ENCODE results near the gene ACKR2. TPM values are rescaled to one million over a fixed set of nuclear protein-coding genes. Genes with fewer than 3 reads are reported as not detected.

The ACKR2 gene
- total and polyA plus RNA-seq, 8 donors = 0.15 to 2.4 (median 0.50) TPM; not detected in 3

- Histone ChIP-seq H3K4me3 (no peak overlapping the region), H3K4me1 (peaks cover 0 to 42% (median 16%) of the 10 kb centered on the region in 4 donors), H3K27me3 (no peaks in the 10 kb centered on the region), H3K9me3 (no peaks in the 10 kb centered on the region), H3K36me3 (no peaks in the 10 kb centered on the region), H3K27ac (no peak overlapping the region)
- intact Hi-C loops (cut with DNase I; ENCODE audit: low total_unique reads) = no loop called here
- no peak for DNase-seq
- TF ChIP-seq POLR2AphosphoS5 (IDR thresholded peaks at IDR 0.05) (no peak), EP300 (IDR thresholded peaks at IDR 0.05) (no peak), POLR2A (IDR thresholded peaks at IDR 0.05) (no peak)
- TF ChIP-seq, protein P1, sequence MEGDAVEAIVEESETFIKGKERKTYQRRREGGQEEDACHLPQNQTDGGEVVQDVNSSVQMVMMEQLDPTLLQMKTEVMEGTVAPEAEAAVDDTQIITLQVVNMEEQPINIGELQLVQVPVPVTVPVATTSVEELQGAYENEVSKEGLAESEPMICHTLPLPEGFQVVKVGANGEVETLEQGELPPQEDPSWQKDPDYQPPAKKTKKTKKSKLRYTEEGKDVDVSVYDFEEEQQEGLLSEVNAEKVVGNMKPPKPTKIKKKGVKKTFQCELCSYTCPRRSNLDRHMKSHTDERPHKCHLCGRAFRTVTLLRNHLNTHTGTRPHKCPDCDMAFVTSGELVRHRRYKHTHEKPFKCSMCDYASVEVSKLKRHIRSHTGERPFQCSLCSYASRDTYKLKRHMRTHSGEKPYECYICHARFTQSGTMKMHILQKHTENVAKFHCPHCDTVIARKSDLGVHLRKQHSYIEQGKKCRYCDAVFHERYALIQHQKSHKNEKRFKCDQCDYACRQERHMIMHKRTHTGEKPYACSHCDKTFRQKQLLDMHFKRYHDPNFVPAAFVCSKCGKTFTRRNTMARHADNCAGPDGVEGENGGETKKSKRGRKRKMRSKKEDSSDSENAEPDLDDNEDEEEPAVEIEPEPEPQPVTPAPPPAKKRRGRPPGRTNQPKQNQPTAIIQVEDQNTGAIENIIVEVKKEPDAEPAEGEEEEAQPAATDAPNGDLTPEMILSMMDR (IDR thresholded peaks at IDR 0.05) = no peak
- WGBS, 5 donors = 83 to 93% (median 89%) methylated on average over 3 of the region's 3 CpGs
Measured at GRCh38 chr3:42764561-42765295, 44.5 kb upstream of the ACKR2 start.

GRCh38 chr3:42769477-42770131, 39.6 kb upstream of the ACKR2 start:
- WGBS, 5 donors = 95 to 97% (median 95%) methylated on average over 28 of the region's 28 CpGs
- Histone ChIP-seq H3K9me3 (no peaks in the 10 kb centered on the region), H3K36me3 (no peaks in the 10 kb centered on the region)

DNA sequence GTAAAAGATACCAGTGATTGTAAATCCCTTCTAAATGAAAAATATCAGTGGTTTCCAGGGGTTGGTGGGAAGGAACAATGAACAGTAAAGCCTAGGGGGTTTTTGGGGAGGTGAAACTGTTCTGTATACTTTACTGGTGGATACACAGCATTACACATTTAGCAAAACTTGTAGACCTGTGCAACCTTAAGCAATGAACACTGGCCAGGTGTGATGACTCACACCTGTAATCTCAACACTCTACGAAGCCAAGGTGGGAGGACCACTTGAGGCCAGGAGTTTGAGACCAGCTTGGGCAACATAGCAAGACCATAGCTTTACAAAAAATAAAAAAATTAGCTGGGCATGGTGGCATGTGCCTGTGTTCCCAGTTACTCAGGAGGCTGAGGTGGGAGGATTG, 38.0 kb upstream of the ACKR2 start:
- peaks cover 13 to 26% (median 17%) of the 10 kb centered on the region in 4 donors for H3K4me1 ChIP-seq
- no peak overlapping the region for H3K4me3 ChIP-seq
- no peak overlapping the region for H3K27ac ChIP-seq
- no peak for TF ChIP-seq POLR2AphosphoS5 (IDR thresholded peaks at IDR 0.05)
- no peak for TF ChIP-seq EP300 (IDR thresholded peaks at IDR 0.05)
- TF ChIP-seq, protein P1 (IDR thresholded peaks at IDR 0.05) = no peak
- TF ChIP-seq POLR2A (IDR thresholded peaks at IDR 0.05) = no peak
- no peak for DNase-seq
- 41 to 82% (median 52%) methylated on average over 1 of the region's 1 CpG for WGBS, 5 donors
- no peaks in the 10 kb centered on the region for H3K36me3 ChIP-seq
- H3K9me3 ChIP-seq = no peaks in the 10 kb centered on the region
- intact Hi-C loops (cut with DNase I; ENCODE audit: low total_unique reads) = no loop called here
- no peaks in the 10 kb centered on the region for H3K27me3 ChIP-seq

More at GRCh38 chr3:42769477-42770131, 39.6 kb upstream of the ACKR2 start:
- H3K27ac ChIP-seq = no peak overlapping the region
- intact Hi-C loops (cut with DNase I; ENCODE audit: low total_unique reads) = no loop called here
- H3K4me3 ChIP-seq = no peak overlapping the region
- DNase-seq = no peak
- H3K27me3 ChIP-seq = no peaks in the 10 kb centered on the region
- H3K4me1 ChIP-seq = peaks cover 13 to 20% (median 17%) of the 10 kb centered on the region in 4 donors
- TF ChIP-seq, protein P1 (IDR thresholded peaks at IDR 0.05) = no peak
- TF ChIP-seq POLR2A (IDR thresholded peaks at IDR 0.05) (no peak), POLR2AphosphoS5 (IDR thresholded peaks at IDR 0.05) (no peak), EP300 (IDR thresholded peaks at IDR 0.05) (no peak)

- peak; percentile 92 to 97 for DNase-seq
- TF ChIP-seq POLR2AphosphoS5 (IDR thresholded peaks at IDR 0.05) (peak; percentile 72 to 94 (median 89)), EP300 (IDR thresholded peaks at IDR 0.05) (no peak), POLR2A (IDR thresholded peaks at IDR 0.05) (no peak)
- TF ChIP-seq, protein P1 (IDR thresholded peaks at IDR 0.05) = no peak
- H3K27me3 ChIP-seq = no peaks in the 10 kb centered on the region
- peak within 1 kb of the TSS; percentile 33 to 86 (median 82) for H3K27ac ChIP-seq
- no peaks in the 10 kb centered on the region for H3K36me3 ChIP-seq
- intact Hi-C loops (cut with DNase I; ENCODE audit: low total_unique reads) = no loop called here
- H3K4me3 ChIP-seq = peak within 1 kb of the TSS; percentile 42 to 53 (median 48)
- 2 to 6% (median 4%) methylated on average over 38 to 63 of the region's 63 CpGs for WGBS, 5 donors
- H3K9me3 ChIP-seq = no peaks in the 10 kb centered on the region
- H3K4me1 ChIP-seq = peaks cover 13 to 40% (median 26%) of the 10 kb centered on the region in 4 donors
Measured at GRCh38 chr3:42772670-42773408, 36.4 kb upstream of the ACKR2 start, which contains the start of gene CCDC13. TSS of gene CCDC13 (minus strand) at chr3:42773253. CDS start at chr3:42758345, 14,908 bp downstream.

Measured in stomach (tissue), 9 donors.